ENCODE measurements around the gene BMP5.

DNA sequence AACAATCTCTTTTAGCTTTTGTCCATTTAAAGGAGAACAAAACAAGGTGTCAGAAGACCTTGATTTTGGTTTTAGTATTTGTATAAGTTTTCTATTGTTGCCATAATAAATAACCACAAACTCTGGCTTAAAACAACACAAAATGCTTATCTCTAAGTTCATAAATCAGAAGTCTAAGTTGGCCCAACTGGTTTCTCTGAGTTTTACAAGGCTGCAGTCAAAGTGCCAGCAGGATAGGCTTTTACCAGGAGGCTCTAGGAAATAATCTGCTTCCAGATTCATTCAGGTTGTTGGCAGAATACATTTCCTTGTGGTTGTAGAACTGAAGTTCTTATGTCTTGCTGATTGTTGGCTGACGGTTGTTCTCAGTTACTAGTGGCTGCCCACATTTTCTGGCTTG lies 149.2 kb downstream of the BMP5 start:
- TF ChIP-seq POLR2A (IDR thresholded peaks at IDR 0.05): no peak
- TF ChIP-seq, protein P1, sequence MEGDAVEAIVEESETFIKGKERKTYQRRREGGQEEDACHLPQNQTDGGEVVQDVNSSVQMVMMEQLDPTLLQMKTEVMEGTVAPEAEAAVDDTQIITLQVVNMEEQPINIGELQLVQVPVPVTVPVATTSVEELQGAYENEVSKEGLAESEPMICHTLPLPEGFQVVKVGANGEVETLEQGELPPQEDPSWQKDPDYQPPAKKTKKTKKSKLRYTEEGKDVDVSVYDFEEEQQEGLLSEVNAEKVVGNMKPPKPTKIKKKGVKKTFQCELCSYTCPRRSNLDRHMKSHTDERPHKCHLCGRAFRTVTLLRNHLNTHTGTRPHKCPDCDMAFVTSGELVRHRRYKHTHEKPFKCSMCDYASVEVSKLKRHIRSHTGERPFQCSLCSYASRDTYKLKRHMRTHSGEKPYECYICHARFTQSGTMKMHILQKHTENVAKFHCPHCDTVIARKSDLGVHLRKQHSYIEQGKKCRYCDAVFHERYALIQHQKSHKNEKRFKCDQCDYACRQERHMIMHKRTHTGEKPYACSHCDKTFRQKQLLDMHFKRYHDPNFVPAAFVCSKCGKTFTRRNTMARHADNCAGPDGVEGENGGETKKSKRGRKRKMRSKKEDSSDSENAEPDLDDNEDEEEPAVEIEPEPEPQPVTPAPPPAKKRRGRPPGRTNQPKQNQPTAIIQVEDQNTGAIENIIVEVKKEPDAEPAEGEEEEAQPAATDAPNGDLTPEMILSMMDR (IDR thresholded peaks at IDR 0.05): no peak
